ENCODE measurements around the gene CDK14.

The CDK14 gene

GRCh38 chr7:91007371-91007770 is 411.2 kb downstream of the CDK14 start:
- TF ChIP-seq FOXM1 (IDR thresholded peaks at IDR 0.05; ENCODE audit: borderline replicate concordance, low read depth), result no peak
- TF ChIP-seq RAD21 (IDR thresholded peaks at IDR 0.05; ENCODE audit: low read depth), result no peak
- TF ChIP-seq, protein P1, sequence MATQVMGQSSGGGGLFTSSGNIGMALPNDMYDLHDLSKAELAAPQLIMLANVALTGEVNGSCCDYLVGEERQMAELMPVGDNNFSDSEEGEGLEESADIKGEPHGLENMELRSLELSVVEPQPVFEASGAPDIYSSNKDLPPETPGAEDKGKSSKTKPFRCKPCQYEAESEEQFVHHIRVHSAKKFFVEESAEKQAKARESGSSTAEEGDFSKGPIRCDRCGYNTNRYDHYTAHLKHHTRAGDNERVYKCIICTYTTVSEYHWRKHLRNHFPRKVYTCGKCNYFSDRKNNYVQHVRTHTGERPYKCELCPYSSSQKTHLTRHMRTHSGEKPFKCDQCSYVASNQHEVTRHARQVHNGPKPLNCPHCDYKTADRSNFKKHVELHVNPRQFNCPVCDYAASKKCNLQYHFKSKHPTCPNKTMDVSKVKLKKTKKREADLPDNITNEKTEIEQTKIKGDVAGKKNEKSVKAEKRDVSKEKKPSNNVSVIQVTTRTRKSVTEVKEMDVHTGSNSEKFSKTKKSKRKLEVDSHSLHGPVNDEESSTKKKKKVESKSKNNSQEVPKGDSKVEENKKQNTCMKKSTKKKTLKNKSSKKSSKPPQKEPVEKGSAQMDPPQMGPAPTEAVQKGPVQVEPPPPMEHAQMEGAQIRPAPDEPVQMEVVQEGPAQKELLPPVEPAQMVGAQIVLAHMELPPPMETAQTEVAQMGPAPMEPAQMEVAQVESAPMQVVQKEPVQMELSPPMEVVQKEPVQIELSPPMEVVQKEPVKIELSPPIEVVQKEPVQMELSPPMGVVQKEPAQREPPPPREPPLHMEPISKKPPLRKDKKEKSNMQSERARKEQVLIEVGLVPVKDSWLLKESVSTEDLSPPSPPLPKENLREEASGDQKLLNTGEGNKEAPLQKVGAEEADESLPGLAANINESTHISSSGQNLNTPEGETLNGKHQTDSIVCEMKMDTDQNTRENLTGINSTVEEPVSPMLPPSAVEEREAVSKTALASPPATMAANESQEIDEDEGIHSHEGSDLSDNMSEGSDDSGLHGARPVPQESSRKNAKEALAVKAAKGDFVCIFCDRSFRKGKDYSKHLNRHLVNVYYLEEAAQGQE (IDR thresholded peaks at IDR 0.05; ENCODE audit: low read depth), result no peak
- TF ChIP-seq YY1 (IDR thresholded peaks at IDR 0.05; ENCODE audit: low read depth), result no peak
- TF ChIP-seq CREB1 (IDR thresholded peaks at IDR 0.05; ENCODE audit: low read depth), result no peak
- no peak for TF ChIP-seq CEBPB (IDR thresholded peaks at IDR 0.05)
- TF ChIP-seq NFIC (IDR thresholded peaks at IDR 0.05), result no peak
- TF ChIP-seq, protein P2, sequence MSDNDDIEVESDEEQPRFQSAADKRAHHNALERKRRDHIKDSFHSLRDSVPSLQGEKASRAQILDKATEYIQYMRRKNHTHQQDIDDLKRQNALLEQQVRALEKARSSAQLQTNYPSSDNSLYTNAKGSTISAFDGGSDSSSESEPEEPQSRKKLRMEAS (IDR thresholded peaks at IDR 0.05), result no peak
- no peak for TF ChIP-seq ZBTB7A (IDR thresholded peaks at IDR 0.05; ENCODE audit: low read depth)
- TF ChIP-seq TAF1 (IDR thresholded peaks at IDR 0.05; ENCODE audit: low read depth), result no peak
- no peak for TF ChIP-seq USF1 (IDR thresholded peaks at IDR 0.05)
- no peak for TF ChIP-seq EGR1 (IDR thresholded peaks at IDR 0.05)
- TF ChIP-seq TCF12 (IDR thresholded peaks at IDR 0.05; ENCODE audit: low read depth), result no peak
- no peak for TF ChIP-seq TEAD4 (IDR thresholded peaks at IDR 0.05)

DNA sequence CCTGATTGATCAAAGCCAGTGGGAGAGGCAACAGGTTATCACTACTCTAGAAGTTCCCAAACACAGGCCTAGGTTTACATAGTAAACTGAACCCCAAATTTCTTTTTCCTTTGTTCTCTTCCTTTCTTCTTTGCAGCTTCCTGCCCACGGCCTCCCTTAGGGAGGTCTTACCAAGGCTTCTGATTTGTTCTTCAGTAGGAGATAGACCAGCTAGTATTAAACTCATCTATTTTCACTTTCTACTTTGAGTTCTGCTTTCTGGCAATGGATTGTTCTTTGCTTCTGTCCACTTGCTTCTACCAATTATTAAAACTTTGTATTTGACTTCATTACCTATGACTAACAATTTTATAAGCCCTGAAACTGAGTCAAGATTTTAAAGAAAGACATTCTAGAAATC is 417.0 kb downstream of the CDK14 start:
- TF ChIP-seq CREB1 (IDR thresholded peaks at IDR 0.05; ENCODE audit: low read depth) (no peak), YY1 (IDR thresholded peaks at IDR 0.05; ENCODE audit: low read depth) (no peak), TAF1 (IDR thresholded peaks at IDR 0.05; ENCODE audit: low read depth) (no peak), NFIC (IDR thresholded peaks at IDR 0.05) (no peak), ZBTB7A (IDR thresholded peaks at IDR 0.05; ENCODE audit: low read depth) (no peak), RAD21 (IDR thresholded peaks at IDR 0.05; ENCODE audit: low read depth) (no peak), USF1 (IDR thresholded peaks at IDR 0.05) (no peak), CEBPB (IDR thresholded peaks at IDR 0.05) (no peak), EGR1 (IDR thresholded peaks at IDR 0.05) (no peak), TCF12 (IDR thresholded peaks at IDR 0.05; ENCODE audit: low read depth) (no peak), TEAD4 (IDR thresholded peaks at IDR 0.05) (no peak), FOXM1 (IDR thresholded peaks at IDR 0.05; ENCODE audit: borderline replicate concordance, low read depth) (no peak), EP300 (IDR thresholded peaks at IDR 0.05; ENCODE audit: borderline replicate concordance) (no peak)
- TF ChIP-seq, protein P2 (IDR thresholded peaks at IDR 0.05), result no peak
- TF ChIP-seq, protein P1 (IDR thresholded peaks at IDR 0.05; ENCODE audit: low read depth), result no peak

DNA sequence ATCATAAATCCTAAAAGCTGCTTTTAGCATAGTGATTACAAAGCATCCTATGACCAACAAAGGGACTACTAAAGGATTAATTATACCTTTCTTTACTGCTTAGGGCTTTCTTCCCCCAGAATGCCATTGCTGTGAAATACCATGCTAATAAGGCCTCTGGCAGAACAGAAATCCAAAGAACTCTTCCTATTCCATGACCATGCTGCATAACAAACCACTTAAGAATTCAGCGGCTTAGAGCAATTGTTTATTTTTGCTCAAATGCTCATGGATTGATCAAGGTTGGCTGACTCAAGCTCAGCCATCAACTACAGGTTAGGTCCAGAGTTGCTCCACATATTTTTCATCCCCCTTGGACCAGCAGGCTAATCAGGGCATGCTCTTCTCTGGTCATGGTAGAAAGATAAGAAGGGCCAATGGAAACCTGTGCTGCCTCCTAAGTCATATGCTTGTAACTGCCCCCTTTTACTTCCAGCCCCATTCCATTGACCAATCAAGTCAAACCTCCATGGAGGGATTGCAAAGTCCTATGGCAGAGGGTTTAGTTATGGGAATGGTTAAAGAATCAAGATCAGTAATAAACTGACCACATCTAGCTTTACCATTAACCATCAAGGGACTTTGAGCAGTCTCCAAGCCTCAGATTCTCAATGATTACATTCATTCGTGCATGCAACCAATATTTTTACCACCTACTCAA is 423.7 kb downstream of the CDK14 start:
- TF ChIP-seq CEBPB (IDR thresholded peaks at IDR 0.05) (no peak), YY1 (IDR thresholded peaks at IDR 0.05; ENCODE audit: low read depth) (no peak), EP300 (IDR thresholded peaks at IDR 0.05; ENCODE audit: borderline replicate concordance) (no peak)

- TF ChIP-seq RAD21 (IDR thresholded peaks at IDR 0.05; ENCODE audit: low read depth), result no peak
- TF ChIP-seq, protein P2 (IDR thresholded peaks at IDR 0.05), result no peak
- no peak for TF ChIP-seq TAF1 (IDR thresholded peaks at IDR 0.05; ENCODE audit: low read depth)
- no peak for TF ChIP-seq EGR1 (IDR thresholded peaks at IDR 0.05)
- TF ChIP-seq YY1 (IDR thresholded peaks at IDR 0.05; ENCODE audit: low read depth), result no peak
- TF ChIP-seq NFIC (IDR thresholded peaks at IDR 0.05), result no peak
- no peak for TF ChIP-seq USF1 (IDR thresholded peaks at IDR 0.05)
- no peak for TF ChIP-seq ZBTB7A (IDR thresholded peaks at IDR 0.05; ENCODE audit: low read depth)
- no peak for TF ChIP-seq TCF12 (IDR thresholded peaks at IDR 0.05; ENCODE audit: low read depth)
Observed at GRCh38 chr7:91020636-91021385, 424.7 kb downstream of the CDK14 start.

- TF ChIP-seq, protein P1 (IDR thresholded peaks at IDR 0.05; ENCODE audit: low read depth), result no peak
- no peak for TF ChIP-seq TEAD4 (IDR thresholded peaks at IDR 0.05)
- TF ChIP-seq, protein P2 (IDR thresholded peaks at IDR 0.05), result no peak
- TF ChIP-seq EP300 (IDR thresholded peaks at IDR 0.05; ENCODE audit: borderline replicate concordance), result no peak
- TF ChIP-seq ZBTB7A (IDR thresholded peaks at IDR 0.05; ENCODE audit: low read depth), result no peak
- TF ChIP-seq RAD21 (IDR thresholded peaks at IDR 0.05; ENCODE audit: low read depth), result no peak
- no peak for TF ChIP-seq NFIC (IDR thresholded peaks at IDR 0.05)
- no peak for TF ChIP-seq FOXM1 (IDR thresholded peaks at IDR 0.05; ENCODE audit: borderline replicate concordance, low read depth)
- TF ChIP-seq YY1 (IDR thresholded peaks at IDR 0.05; ENCODE audit: low read depth), result no peak
- no peak for TF ChIP-seq CREB1 (IDR thresholded peaks at IDR 0.05; ENCODE audit: low read depth)
- no peak for TF ChIP-seq EGR1 (IDR thresholded peaks at IDR 0.05)
- no peak for TF ChIP-seq TAF1 (IDR thresholded peaks at IDR 0.05; ENCODE audit: low read depth)
- TF ChIP-seq CEBPB (IDR thresholded peaks at IDR 0.05), result no peak
- no peak for TF ChIP-seq TCF12 (IDR thresholded peaks at IDR 0.05; ENCODE audit: low read depth)
- no peak for TF ChIP-seq USF1 (IDR thresholded peaks at IDR 0.05)
Observed at GRCh38 chr7:91021956-91022355, 425.8 kb downstream of the CDK14 start.
